SK-N-SH (cell line): Measurements from ENCODE around the gene MACROD2. TPM values are rescaled to one million over a fixed set of nuclear protein-coding genes. Genes with fewer than 3 reads are reported as not detected.

Experiments used
- CTCF ChIA-PET: fragments of 300-600, 350-600 bp; formaldehyde crosslinking; extraction: SDS; loops from one replicate; lab custom pipeline; 2021; lab: Yijun Ruan, JAX
- POLR2A ChIA-PET: fragments of 350-600 bp; sonication (Branson Sonifier 250); formaldehyde crosslinking; extraction: SDS; loops from one replicate; lab custom pipeline; 2020; ENCODE audit warnings: antibody characterized with exemption, inconsistent platforms; lab: Yijun Ruan, JAX
- DNase-seq: peaks from one replicate; pipeline ENCODE4 v3.0.0; 2012
- H2AFZ ChIP-seq: fragments of 200-600 bp; sonication (generic); 2 replicates; pipeline ENCODE4 v1.8.1; 2016; ENCODE audit warnings: antibody characterized with exemption, mild to moderate bottlenecking, low read depth
- H3F3A ChIP-seq: fragments of 200-600 bp; sonication (generic); replicated peaks from 2 replicates; pipeline ENCODE3; 2016; ENCODE audit warnings: antibody characterized with exemption, mild to moderate bottlenecking; ENCODE audit not compliant: insufficient read depth
- H3K27ac ChIP-seq, 2 experiments: fragments of 200-500 bp in 1 of 2; fragments of 200-600 bp in 1 of 2; sonication (Bioruptor generic) in 1 of 2; sonication (generic), shearing (Covaris generic) in 1 of 2; 2 replicates each; pipeline versions ENCODE4 v1.5.1 to v1.6.1; 2014 to 2016; ENCODE audit warnings: low read depth in 2 of 2, inconsistent platforms in 1 of 2, low read length in 1 of 2, mild to moderate bottlenecking in 1 of 2, mixed read lengths in 1 of 2
- H3K27me3 ChIP-seq: fragments of 200-600 bp; sonication (generic), shearing (Covaris generic); 2 replicates; pipeline ENCODE4 v1.6.1; 2016; ENCODE audit warnings: mixed run types; ENCODE audit not compliant: insufficient read depth
- H3K36me3 ChIP-seq, 2 experiments: fragments of 200-500 bp in 1 of 2; fragments of 200-600 bp in 1 of 2; sonication (Bioruptor generic) in 1 of 2; sonication (generic) in 1 of 2; replicated peaks in 1 of 2; 2 replicates each; pipeline versions ENCODE3 to v1.5.1; 2014 to 2016; ENCODE audit warnings: low read length in 1 of 2, mild to moderate bottlenecking in 1 of 2; ENCODE audit not compliant: insufficient read depth in 2 of 2, control insufficient read depth in 1 of 2
- H3K4me1 ChIP-seq, 2 experiments: fragments of 200-500 bp in 1 of 2; fragments of 200-600 bp in 1 of 2; sonication (Bioruptor generic) in 1 of 2; sonication (generic), shearing (Covaris generic) in 1 of 2; 2 replicates each; pipeline versions ENCODE4 v1.5.1 to v1.6.1; 2014 to 2016; ENCODE audit warnings: low read depth in 1 of 2, low read length in 1 of 2, mixed run types in 1 of 2; ENCODE audit not compliant: insufficient read depth in 2 of 2, control insufficient read depth in 1 of 2
- H3K4me2 ChIP-seq: fragments of 200-600 bp; sonication (generic), shearing (Covaris generic); 2 replicates; pipeline ENCODE4 v1.6.1; 2017; ENCODE audit warnings: mixed run types
- H3K4me3 ChIP-seq, 2 experiments: fragments of 200-500 bp in 1 of 2; fragments of 200-600 bp in 1 of 2; sonication (Bioruptor generic) in 1 of 2; sonication (generic), shearing (Covaris generic) in 1 of 2; 2 replicates each; pipeline versions ENCODE4 v1.5.1 to v1.8.1; 2014 to 2016; ENCODE audit warnings: low read depth in 2 of 2, inconsistent platforms in 1 of 2, low read length in 1 of 2, mild to moderate bottlenecking in 1 of 2, mixed read lengths in 1 of 2, moderate library complexity in 1 of 2
- H3K79me2 ChIP-seq: fragments of 200-600 bp; sonication (generic); 2 replicates; pipeline ENCODE4 v1.8.1; 2017; ENCODE audit warnings: mild to moderate bottlenecking; ENCODE audit not compliant: insufficient read depth
- H3K9ac ChIP-seq: fragments of 200-600 bp; sonication (generic); 2 replicates; pipeline ENCODE4 v1.6.1; 2017; ENCODE audit warnings: mixed run types
- H3K9me2 ChIP-seq: fragments of 200-600 bp; sonication (generic); 2 replicates; pipeline ENCODE4 v1.6.1; 2017; ENCODE audit warnings: mixed run types
- H3K9me3 ChIP-seq: fragments of 200-600 bp; sonication (generic); 2 replicates; pipeline ENCODE4 v1.6.1; 2017; ENCODE audit warnings: mixed run types, mild to moderate bottlenecking, moderate library complexity
- H4K20me1 ChIP-seq: fragments of 200-600 bp; sonication (generic); 2 replicates; pipeline ENCODE4 v1.6.1; 2017; ENCODE audit warnings: mild to moderate bottlenecking, mixed run types; ENCODE audit not compliant: insufficient read depth
- CHD2 ChIP-seq: fragments of 150-350 bp; IDR thresholded peaks from 2 replicates; pipeline ENCODE4 v1.6.1; 2018; ENCODE audit warnings: low read length; ENCODE audit not compliant: partially characterized antibody
- EP300 ChIP-seq, 2 experiments: IDR thresholded peaks; 2 replicates each; pipeline versions ENCODE4 v1.4.0 to v1.6.1; 2012; ENCODE audit warnings: borderline replicate concordance in 1 of 2, low read depth in 1 of 2, low read length in 1 of 2
- EZH2phosphoT487 ChIP-seq: fragments of 200-600 bp; sonication (generic); IDR thresholded peaks from 2 replicates; pipeline ENCODE4 v1.6.1; 2017; ENCODE audit warnings: low read depth, mixed run types, mild to moderate bottlenecking, antibody characterized with exemption, moderate library complexity, borderline replicate concordance
- FOXJ3 ChIP-seq: sonication (generic); formaldehyde crosslinking; IDR thresholded peaks from 2 replicates; pipeline ENCODE4 v1.5.1; 2020; ENCODE audit warnings: mild to moderate bottlenecking, missing genetic modification reagents
- FOXM1 ChIP-seq: IDR thresholded peaks from 2 replicates; pipeline ENCODE4 v1.4.0; 2012; ENCODE audit warnings: low read depth, mild to moderate bottlenecking
- GABPA ChIP-seq: IDR thresholded peaks from 2 replicates; pipeline ENCODE4 v1.4.0; 2012; ENCODE audit warnings: low read depth, mild to moderate bottlenecking
- GATA2 ChIP-seq: sonication (generic); formaldehyde crosslinking; IDR thresholded peaks from 2 replicates; pipeline ENCODE4 v1.5.0; 2020; ENCODE audit warnings: mild to moderate bottlenecking, missing genetic modification reagents
- MEF2A ChIP-seq: IDR thresholded peaks from 2 replicates; pipeline ENCODE4 v1.4.0; 2012; ENCODE audit warnings: low read depth, borderline replicate concordance
- MXI1 ChIP-seq: IDR thresholded peaks from 2 replicates; pipeline ENCODE4 v1.6.1; 2012; ENCODE audit warnings: mild to moderate bottlenecking, low read depth, low read length, improper control_type of control experiment
- NFIC ChIP-seq: IDR thresholded peaks from 2 replicates; pipeline ENCODE4 v1.4.0; 2012; ENCODE audit warnings: borderline replicate concordance
- RAD21 ChIP-seq: IDR thresholded peaks from 2 replicates; pipeline ENCODE4 v1.6.1; 2012; ENCODE audit warnings: mild to moderate bottlenecking, low read length
- RXRA ChIP-seq: IDR thresholded peaks from 2 replicates; pipeline ENCODE4 v1.4.0; 2012; ENCODE audit warnings: low read depth, mild to moderate bottlenecking, borderline replicate concordance
- SMC3 ChIP-seq: IDR thresholded peaks from 2 replicates; pipeline ENCODE4 v1.6.1; 2012; ENCODE audit warnings: low read depth, low read length, improper control_type of control experiment
- TAF1 ChIP-seq: IDR thresholded peaks from 2 replicates; pipeline ENCODE4 v1.6.1; 2012; ENCODE audit warnings: low read depth, mild to moderate bottlenecking, low read length, moderate library complexity, borderline replicate concordance
- TCF12 ChIP-seq: IDR thresholded peaks from 2 replicates; pipeline ENCODE4 v1.4.0; 2012
- YY1 ChIP-seq: IDR thresholded peaks from 2 replicates; pipeline ENCODE4 v1.4.0; 2012; ENCODE audit warnings: low read depth, mild to moderate bottlenecking
- ZBTB33 ChIP-seq: IDR thresholded peaks from 2 replicates; pipeline ENCODE4 v1.4.0; 2012; ENCODE audit warnings: low read depth, borderline replicate concordance
- WGBS: methylation state at CpG from one replicate; pipeline ENCODE4 v1.1.6; 2017; ENCODE audit warnings: low lambda C conversion rate; 5-methylcytosine and 5-hydroxymethylcytosine counted together
- polyA plus RNA-seq, 3 experiments: library from polyadenylated mRNA; depleted of rRNA; stranded (reverse); fragments of >200 nt; gene quantifications; 2 replicates each; pipeline ENCODE4 v1.2.3, GENCODE V29; 2012
- TF ChIP-seq, protein P1 (sequence below): IDR thresholded peaks from 2 replicates; pipeline ENCODE4 v1.4.0; 2012; ENCODE audit warnings: low read depth

The MACROD2 gene
- polyA plus RNA-seq, 1 of the 3 experiments (the other 2 are of a cell fraction): 0.33 TPM

DNA sequence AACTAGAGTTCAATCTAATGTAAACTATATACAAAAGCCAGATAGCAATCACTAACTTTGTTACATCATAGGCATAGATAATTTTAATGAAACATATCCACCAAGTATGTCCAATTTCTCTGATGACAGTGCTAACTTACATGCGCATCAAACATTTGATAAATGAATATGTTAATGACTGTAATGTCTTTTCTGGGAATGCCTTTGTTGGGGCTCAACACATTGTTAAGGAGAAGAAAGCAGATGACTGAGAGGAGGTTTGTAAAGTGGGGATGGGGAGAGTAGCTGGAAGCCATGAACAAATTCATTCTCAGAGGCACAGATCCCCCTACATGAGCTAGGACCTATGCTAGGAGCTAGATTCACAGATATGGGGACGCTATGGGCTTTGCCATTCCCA lies 1627.9 kb downstream of the MACROD2 start:
- Histone ChIP-seq H3K9ac (no peak overlapping the region), H3K27me3 (no peaks in the 10 kb centered on the region), H3K27ac (no peak overlapping the region), H2AFZ (no peak overlapping the region), H3K36me3 (no peaks in the 10 kb centered on the region), H3K4me3 (no peak overlapping the region), H3K4me1 (no peaks in the 10 kb centered on the region), H3K79me2 (no peaks in the 10 kb centered on the region), H3K9me2 (no peaks in the 10 kb centered on the region), H3F3A (no peaks in the 10 kb centered on the region), H4K20me1 (no peaks in the 10 kb centered on the region), H3K9me3 (no peaks in the 10 kb centered on the region), H3K4me2 (no peak overlapping the region)
- CTCF ChIA-PET: no interaction called here
- POLR2A ChIA-PET: no interaction called here
- DNase-seq: no peak
- 72% methylated on average over 2 of the region's 2 CpGs for WGBS
- TF ChIP-seq EZH2phosphoT487: no peak
- TF ChIP-seq SMC3: no peak
- no peak for TF ChIP-seq GATA2 (CRISPR knock-in tag)
- no peak for TF ChIP-seq EP300 (IDR thresholded peaks at IDR 0.05; ENCODE audit: borderline replicate concordance in 1 of 2, low read depth in 1 of 2, low read length in 1 of 2)
- no peak for TF ChIP-seq CHD2
- no peak for TF ChIP-seq FOXJ3 (CRISPR knock-in tag)
- TF ChIP-seq TAF1: no peak
- no peak for TF ChIP-seq FOXM1
- no peak for TF ChIP-seq MXI1
- no peak for TF ChIP-seq TCF12
- TF ChIP-seq ZBTB33: no peak
- no peak for TF ChIP-seq NFIC
- no peak for TF ChIP-seq GABPA

GRCh38 chr20:15625981-15626380 lies 1630.7 kb downstream of the MACROD2 start:
- POLR2A ChIA-PET: no interaction called here
- H3K4me3 ChIP-seq: no peak overlapping the region
- CTCF ChIA-PET: interaction anchor here (1.2 kb wide), 1 partner anchor 18 kb away, joined by 3 read pairs; no protein-coding TSS in a partner anchor

More at GRCh38 chr20:15625981-15626380, 1630.7 kb downstream of the MACROD2 start:
- no peak for DNase-seq
- H3K27ac ChIP-seq: no peak overlapping the region
- H3K4me2 ChIP-seq: no peak overlapping the region
- no peaks in the 10 kb centered on the region for H3F3A ChIP-seq
- H3K9ac ChIP-seq: no peak overlapping the region
- no peaks in the 10 kb centered on the region for H3K9me2 ChIP-seq
- H4K20me1 ChIP-seq: no peaks in the 10 kb centered on the region
- no peaks in the 10 kb centered on the region for H3K36me3 ChIP-seq
- H3K9me3 ChIP-seq: no peaks in the 10 kb centered on the region
- no peaks in the 10 kb centered on the region for H3K4me1 ChIP-seq
- 48% methylated on average over 2 of the region's 2 CpGs for WGBS
- TF ChIP-seq MEF2A (no peak), EZH2phosphoT487 (no peak), EP300 (IDR thresholded peaks at IDR 0.05; ENCODE audit: borderline replicate concordance in 1 of 2, low read depth in 1 of 2, low read length in 1 of 2) (no peak), RXRA (no peak), RAD21 (no peak), YY1 (no peak), GABPA (no peak), MXI1 (no peak), SMC3 (no peak)
- TF ChIP-seq, protein P1, sequence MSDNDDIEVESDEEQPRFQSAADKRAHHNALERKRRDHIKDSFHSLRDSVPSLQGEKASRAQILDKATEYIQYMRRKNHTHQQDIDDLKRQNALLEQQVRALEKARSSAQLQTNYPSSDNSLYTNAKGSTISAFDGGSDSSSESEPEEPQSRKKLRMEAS: no peak
- H2AFZ ChIP-seq: no peak overlapping the region
- H3K27me3 ChIP-seq: no peaks in the 10 kb centered on the region
- no peaks in the 10 kb centered on the region for H3K79me2 ChIP-seq
